CD4-positive, alpha-beta T cell treated with Interleukin-6 at 100 ng/mL for 8 hours (primary cell): ENCODE measurements around the gene RASA3.
"Not testable (repeated sequence)": the region's sequence is repeated elsewhere in the genome, so short reads cannot be mapped to it uniquely, and the experiment has no call there.

ENCODE experiments used
- DNase-seq: peaks from one replicate; pipeline ENCODE4 v3.0.0-alpha.2; 2020; ENCODE audit warnings: mixed read lengths, low spot score

RASA3 gene

DNA sequence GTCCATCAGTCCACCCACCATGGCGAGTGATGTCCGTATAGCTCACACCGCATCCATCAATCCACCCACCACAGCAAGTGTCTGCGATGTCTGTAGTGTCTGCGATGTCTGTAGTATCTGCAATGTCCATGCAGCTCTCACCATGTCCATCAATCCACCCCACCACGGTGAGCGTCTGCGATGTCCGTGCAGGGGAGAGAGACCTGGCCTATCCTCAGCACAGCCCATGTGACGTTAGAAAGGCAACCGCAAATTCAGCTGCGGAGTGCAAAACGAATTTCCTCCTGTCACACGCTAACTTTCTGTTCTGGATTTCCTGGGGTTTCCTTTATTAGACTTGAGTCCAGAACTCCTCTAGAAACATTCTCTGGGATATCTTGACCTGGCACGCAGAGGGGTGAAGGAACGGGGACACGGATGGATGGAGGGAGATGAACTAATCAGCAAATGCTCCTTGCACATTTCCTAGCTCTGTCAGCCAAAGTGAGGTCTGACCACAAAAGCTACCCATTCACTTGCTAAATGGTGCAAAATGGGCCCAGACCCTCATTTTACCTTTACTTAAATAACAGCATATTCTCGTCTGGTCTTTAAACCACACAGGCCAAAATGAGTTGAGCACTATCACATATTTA lies 18.3 kb downstream of the RASA3 start:
- DNase-seq: no peak

DNA sequence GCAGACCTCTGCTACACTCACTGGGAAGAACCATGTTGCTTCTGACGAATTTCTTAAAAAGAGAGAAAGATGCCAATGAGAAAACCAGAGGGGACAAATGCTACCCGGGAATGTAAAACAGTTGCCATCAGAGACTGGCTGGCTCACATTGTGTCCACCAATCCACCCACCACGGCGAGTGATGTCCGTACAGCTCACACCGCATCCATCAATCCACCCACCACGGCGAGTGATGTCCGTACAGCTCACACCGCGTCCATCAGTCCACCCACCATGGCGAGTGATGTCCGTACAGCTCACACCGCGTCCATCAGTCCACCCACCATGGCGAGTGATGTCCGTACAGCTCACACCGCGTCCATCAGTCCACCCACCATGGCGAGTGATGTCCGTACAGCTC lies 19.0 kb downstream of the RASA3 start:
- DNase-seq: not testable (repeated sequence)

DNA sequence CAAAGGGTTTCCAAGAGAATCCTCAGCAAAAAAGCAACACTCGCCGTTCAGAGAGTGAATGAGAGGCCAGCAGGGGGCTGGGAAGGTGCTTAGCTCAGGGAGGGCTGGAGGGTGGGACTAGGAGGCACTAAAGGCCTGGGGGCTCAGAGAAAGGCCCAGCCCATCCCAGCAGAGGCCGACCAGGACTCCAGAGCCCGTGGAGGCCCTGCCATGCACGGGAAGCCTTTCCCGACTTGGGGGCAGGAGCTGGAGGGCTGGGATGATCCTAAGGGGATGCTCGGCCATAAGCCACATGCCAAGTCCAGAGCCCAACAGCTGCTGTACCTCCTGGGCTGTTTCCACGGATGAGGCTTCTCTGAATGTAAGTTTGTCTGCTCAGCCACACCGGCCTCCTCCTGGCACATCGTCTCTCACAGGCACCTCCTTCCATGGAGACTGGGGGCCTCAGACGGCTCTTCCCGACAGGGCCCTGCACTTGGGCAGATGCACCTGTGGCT lies 19.5 kb downstream of the RASA3 start:
- no peak for DNase-seq

DNA sequence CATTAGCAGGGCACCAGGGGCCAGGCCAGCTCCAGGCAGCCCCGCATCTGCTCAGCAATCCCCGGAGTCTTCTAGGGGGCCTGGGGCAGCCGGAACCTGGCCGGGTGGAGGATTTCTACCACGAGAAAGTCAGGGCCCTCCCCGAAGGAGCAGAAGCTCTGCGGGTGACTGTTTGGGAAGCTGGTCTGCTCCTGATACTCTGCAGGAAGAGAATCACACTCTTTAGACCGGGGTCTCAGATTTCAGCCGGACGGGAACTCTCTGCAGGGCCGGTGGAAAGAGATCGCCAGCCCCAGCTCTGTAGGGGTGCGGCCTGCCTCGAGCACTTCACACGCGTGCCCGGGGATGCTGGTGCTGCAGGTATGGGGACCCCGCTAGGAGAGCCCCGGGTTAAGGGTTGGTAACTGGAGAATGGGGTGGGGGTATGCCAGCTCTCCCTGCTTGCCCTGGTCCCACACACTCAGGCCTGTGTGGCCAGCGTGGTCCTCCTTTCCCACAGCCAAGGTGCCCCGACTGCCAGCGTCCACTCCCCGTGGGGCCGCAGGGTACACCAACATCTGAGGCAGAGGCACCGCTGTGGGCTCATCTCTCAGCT lies 20.1 kb downstream of the RASA3 start:
- DNase-seq: no peak

DNA sequence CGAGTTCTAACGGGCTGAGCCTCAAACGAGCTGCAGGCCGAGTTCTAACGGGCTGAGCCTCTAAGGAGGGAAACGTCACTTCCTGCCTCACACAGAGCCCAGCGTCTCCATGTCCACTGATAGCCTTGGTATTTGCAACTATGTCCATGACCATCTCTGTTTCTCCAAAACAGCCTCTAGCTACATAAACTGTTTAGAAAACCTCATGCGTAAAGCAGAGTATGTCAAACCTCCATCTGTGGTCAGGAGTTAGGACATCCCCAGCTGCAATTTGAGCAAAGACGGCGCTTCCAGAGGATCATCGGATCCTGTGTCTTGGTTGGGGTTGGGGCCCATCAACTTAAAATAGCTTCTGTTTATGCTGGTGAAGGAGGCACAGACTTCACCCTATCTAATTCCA lies 20.8 kb downstream of the RASA3 start:
- DNase-seq: no peak

DNA sequence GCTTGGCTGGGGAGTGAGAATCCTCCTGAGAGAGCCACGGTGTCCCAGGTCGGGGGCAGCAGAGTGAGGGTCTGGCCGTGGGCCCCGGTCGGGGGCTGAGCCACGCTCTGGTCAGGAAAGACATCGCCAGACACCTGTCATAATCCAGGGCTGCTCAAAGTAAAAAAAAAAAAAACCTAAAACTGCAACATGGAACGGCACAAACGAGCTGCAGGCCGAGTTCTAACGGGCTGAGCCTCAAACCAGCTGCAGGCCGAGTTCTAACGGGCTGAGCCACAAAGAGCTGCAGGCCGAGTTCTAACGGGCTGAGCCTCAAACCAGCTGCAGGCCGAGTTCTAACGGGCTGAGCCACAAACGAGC lies 21.6 kb downstream of the RASA3 start:
- not testable (repeated sequence) for DNase-seq

DNA sequence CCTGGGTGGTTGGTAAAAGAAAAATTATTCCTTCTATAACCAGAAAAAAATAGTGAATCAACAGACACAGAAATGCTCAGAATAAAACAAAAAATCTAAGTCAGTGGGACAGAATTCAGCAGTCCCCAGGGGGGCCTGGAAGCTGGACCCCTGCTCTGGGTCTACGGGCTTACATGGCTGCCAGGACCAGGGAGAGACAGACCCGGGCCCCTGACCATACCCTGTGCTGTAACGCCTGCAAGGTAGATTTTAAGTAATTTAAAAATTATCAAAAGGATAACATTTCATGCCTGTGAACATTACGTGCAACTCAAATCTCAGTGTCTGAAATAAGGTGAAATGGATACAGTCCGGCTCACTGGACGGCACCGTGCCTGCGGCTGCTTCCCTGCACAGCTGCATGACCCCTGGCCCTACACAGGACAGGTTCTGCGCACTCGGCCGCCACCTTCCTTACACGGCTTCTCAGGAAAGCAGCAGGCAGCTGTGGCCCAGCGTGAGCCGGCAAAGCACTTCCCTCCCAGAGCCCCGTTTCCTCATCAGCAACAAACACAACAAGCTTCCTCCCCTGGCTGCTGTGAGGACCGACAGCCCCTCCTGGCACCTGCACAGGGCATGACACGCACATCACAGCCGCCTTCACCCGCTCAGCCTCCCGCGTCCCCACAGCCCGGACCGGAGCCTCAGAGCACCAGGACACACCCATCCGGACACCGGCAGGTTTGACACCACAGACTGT lies 22.2 kb downstream of the RASA3 start:
- peak; percentile 86 for DNase-seq

DNA sequence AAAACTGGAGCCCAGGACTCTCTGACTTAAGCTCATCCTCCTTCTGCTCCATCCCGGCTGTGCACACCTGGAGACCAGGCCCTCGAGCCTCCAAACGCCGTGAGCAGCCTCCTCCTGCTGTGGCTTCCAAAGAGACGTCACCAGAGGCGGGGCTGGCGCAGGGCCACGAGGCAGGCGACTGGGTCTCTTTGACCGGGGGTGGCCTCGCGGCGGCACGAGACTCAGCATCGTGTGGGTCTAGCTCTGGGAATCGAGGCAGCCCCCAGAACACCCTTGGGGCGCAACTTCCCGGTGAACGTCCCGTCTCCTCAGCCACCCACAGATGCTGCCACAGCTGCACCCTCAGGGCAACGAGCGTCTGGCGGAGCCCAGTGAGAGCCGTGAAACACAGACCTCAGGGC lies 22.8 kb downstream of the RASA3 start:
- no peak for DNase-seq

DNA sequence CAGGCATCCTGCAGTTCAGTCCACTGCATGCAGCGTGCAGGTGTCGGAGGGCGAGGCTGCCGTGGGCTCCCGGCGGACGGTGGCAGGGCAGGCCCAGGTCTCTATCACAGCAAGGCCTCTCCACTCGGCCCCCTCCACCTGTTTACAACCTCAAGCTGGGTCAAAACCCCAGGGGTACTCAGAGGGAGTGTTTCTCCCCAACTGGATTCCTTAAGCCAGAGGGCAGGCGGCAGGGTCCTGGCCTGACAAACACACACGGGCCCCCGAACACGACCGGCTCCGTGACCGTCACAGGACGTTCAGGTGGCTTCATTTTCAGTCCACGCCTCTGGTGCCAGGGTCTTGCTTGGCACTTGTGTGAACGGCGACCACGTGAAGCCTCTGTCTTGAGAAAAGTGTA lies 23.5 kb downstream of the RASA3 start:
- no peak for DNase-seq

DNA sequence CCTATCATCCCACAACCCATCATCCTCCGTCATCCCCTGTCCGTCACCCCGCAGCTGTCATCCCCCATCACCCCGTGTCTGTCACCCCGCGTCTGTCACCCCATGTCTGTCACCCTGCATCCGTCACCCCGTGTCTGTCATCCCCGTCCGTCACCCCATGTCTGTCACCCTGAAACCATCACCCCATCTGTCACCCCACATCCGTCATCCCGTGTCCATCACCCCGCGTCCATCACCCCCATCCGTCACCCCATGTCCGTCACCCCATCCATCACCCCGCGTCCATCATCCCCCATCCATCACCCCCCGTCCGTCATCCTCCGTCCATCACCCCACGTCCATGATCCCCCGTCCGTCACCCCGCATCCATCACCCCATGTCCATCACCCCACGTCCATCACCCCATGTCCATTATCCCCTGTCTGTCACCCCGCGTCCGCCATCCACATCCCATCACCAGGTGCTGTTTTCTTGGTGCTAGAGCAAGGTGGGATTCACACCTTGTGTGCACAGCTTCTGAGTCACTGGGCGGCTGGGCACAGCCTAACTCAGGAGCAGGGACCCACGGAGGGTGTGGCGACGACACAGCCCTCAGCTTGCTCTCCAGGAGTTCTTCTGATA lies 24.2 kb downstream of the RASA3 start:
- no peak for DNase-seq

DNA sequence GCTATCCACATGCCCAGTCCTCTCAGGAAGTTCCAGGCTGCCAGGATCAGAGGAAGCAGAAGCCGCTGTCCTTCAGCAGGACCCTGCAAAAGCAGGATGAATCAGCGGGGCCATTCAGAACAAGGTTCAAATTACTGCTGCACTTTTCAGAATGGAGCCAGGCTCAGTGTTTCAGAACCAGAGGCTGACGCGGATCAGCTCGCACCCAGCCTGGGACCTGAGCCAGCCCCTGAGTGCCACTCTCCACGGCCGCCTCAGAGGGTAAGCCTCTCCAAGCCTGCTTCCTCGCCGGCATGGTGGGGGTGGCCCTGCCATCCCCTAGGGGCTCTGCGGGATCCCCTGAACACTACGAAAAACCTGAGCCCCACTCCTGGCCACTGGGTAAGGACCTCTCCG lies 24.7 kb downstream of the RASA3 start:
- DNase-seq: no peak

DNA sequence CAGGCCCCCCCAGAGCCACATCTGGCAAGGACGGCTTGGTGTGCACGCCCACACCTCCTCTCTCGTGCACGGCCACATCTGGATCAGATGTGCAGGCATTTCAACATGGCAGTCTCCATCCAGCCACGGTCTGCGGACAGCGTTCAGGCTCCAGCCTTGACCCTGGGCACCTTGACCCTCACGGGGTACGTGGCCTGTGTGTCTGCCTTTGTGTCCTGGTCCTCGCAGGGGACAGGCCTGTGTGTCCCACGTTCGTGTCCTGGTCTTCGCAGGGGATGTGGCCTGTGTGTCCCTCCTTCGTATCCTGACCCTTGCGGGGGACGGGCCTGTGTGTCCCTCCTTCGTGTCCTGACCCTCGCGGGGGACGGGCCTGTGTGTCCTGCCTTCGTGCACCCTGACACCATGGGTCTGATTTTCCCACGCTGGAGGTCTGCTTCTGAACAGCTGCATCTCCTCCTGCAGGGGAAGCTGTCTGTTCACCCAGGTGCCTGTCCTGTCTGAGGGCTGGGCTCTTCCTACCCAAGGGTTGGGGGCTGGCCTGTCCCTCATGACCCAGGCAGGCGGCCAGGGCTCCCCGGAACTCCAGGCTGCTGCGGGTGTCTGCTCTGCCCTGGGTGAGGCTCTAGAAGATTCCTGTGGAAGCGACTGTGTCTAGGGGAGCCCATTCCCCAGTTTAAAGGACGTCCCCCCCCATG lies 25.3 kb downstream of the RASA3 start:
- no peak for DNase-seq

DNA sequence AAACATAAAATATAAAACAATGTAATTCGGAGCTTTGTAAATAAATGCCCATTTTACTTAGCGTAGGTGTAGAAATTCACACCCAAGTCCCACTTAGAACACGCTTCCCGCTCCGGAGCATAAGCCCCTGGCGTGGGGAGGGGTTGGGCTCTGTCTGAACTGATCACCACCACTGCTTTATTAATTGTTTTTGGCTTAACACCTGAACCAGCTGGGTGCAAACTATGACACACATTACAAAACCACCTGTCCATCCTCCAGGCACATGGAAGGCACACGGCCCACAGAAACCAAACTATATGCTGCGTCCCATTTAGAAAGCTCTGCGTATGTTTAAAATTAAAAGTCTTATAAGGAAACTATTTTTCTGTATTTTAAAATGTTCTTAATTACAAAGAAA lies 25.9 kb downstream of the RASA3 start:
- DNase-seq: no peak

DNA sequence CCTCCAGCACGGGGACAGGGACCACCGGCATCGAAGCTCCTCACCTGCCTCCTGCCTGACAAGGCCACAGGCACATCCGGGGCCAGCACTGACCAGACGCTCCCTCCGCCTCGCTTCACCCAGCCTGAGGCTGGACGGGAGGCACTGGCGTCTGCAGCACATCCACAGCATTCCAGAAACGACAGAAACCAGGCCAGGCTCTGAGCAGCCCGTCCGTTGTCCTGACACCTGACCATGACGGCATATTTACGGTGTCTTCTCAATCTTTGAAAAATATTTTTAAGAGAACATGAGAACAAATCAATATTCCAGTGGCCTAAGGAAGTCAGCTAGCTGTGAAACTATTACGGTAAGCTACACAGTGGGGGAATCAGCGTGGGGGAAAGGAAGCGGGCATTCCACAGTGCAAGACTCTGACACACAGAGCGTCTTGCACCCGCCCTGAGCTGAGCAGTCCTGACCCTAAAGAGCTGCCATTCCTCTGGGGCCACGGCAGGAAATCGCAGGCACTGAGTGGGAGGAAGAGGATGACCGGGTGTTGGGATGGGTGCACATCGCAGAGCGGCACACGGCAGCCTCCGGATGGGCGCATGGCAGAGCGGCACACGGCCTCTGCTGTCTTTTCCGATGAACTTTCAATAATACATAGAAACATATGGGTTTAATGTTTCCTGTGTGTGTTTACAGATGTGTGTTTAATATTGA lies 26.8 kb downstream of the RASA3 start:
- no peak for DNase-seq

DNA sequence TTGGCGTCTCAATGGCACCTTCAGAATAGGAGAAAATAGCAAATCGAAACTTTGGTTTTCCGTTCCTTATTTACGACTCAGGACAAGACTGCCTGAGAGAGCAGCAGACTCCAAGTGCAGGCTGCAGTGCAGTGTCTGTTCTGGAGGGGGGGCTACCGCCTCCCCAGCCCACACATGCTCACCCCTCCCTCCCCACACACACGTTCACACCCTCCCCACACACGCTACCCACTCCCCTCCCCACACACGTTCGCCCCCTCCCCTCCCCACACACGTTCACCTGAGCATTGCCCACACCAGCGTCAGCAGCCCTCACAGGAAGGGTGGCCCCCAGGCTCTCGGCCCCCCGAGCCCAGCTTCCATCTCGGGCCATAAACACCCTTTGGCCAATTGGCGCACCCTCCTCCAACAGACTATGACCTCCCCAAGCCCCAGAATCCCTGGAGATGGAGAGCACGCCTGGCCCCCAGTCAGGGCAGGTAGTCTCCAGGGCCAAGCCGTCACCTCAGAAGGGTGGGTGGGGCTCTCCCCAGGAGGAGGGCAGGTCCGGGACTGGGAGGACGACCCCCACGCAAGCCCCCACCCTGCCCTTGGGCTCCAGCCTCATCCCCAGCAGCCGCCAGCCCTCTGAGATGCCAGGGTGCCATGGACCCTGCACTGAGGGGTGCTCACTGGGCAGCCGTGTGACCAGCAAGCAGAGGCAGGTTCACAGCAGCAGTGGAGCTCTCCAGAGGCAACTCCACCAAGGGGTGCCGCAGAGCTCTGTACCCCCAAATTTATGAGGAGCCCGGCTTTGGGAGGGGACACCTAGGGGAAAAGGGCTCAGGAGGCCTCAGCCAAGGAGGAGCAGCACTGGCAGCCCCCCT lies 27.5 kb downstream of the RASA3 start:
- no peak for DNase-seq

DNA sequence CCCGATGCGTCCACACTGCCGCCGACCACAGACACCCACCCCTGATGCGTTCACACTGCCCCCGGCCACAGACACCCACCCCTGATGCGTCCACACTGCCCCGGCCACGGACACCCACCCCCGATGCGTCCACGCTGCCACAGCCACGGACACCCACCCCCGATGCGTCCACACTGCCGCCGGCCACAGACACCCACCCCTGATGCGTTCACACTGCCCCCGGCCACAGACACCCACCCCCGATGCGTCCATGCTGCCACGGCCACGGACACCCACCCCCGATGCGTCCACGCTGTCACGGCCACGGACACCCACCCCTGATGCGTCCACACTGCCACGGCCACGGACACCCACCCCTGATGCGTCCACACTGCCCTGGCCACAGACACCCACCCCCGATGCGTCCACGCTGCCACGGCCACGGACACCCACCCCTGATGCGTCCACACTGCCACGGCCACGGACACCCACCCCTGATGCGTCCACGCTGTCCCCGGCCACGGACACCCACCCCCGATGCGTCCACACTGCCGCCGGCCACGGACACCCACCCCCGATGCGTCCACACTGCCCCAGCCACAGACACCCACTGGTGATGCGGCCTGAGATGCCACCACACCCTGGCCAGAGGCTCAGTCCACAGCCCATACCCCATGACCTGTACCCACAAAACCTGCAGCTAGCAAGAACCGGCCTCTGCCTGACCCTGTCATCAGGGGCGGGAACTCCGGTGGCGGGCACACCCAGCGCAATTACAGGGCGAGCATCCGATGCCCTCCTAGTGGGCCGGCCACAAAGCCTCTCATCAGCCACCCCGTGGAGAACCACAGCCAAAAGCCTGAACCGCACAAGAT lies 28.4 kb downstream of the RASA3 start:
- DNase-seq: no peak

DNA sequence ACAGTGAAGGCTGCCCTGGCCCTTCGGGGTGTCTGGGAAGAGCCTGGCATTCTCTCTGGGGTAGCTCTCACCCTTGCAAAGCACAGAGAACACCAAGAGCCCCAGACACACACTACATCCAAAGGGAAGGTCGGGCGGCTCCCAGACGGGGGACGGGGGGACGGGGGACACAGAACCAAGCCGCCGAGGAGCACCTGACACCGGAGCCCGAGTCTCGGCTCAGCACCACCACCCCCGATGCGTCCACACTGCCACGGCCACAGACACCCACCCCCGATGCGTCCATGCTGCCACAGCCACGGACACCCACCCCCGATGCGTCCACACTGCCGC lies 29.2 kb downstream of the RASA3 start:
- DNase-seq: not testable (repeated sequence)

DNA sequence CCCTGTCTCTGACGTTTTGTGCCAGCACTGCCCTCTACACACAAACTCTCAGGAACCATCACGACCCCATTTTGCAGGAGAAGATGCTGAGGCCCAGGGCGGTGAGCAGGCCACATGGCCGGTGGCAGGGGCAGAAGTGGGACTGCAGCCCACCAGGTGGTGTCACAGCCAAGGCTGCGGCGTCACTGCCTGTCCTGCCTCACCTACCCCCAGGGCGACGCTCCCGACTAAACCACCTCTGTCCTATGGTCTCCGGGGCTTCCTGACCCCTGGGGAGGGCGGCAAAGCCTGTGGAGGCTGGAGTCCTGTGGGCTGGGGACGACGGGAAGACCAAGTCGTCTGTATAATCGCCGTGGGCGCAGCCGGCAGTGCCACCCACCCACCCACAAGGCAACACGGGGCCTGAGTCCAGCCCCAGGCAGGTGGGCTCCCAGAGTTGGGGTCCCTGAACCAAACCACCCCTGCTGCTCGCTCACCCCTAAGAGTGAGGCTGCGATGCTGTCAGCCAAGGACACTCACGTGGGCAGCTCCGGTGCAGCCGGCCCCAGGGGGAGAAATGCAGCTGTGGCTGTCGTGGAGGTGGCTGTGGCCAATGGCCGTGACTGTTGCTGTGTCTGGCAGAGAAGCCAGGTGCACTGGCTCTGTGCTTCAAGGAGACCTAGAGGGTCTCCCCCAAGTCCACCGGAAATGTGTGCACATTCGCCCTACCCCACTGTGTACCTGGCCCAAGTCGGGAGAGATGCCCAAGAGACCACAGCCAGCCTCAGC lies 29.7 kb downstream of the RASA3 start:
- DNase-seq: no peak

DNA sequence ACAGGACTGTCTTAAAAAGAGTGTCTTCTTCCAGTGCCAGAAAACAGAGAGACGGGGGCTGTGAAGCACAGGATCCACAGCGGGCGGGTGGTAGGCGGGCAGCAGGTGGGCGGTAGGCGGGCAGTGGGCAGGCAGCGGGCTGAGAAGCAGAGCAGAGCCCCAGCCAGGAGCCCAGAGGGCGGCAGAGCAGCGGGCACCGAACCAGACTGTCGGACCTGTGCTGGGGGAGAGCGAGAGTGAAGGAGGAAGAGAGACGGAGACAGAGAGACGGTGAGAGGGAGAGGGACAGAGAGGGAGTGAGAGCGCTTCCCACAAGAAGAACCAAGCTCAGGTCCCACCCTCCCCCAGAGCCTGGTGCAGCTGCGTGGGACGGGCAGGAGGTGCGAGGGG lies 30.3 kb downstream of the RASA3 start:
- DNase-seq: no peak
